NOMO-1 treated with DMSO at 0.1 percent for 48 hours (cell line): Measurements from ENCODE around the gene GNG11.
"Not testable (repeated sequence)": the region's sequence is repeated elsewhere in the genome, so short reads cannot be mapped to it uniquely, and the experiment has no call there.

Experiments used
- DNase-seq: peaks from one replicate; lab custom pipeline; 2025; ENCODE audit not compliant: unreplicated experiment; lab: John Stamatoyannopoulos, UW

Gene GNG11

GRCh38 chr7:93911242-93911641 is 10.3 kb upstream of the GNG11 start:
- DNase-seq: not testable (repeated sequence)

- DNase-seq: not testable (repeated sequence)
Observed at GRCh38 chr7:93911661-93912060, 9.9 kb upstream of the GNG11 start.

GRCh38 chr7:93913197-93913596 is 8.3 kb upstream of the GNG11 start:
- peak; percentile 31 for DNase-seq

DNA sequence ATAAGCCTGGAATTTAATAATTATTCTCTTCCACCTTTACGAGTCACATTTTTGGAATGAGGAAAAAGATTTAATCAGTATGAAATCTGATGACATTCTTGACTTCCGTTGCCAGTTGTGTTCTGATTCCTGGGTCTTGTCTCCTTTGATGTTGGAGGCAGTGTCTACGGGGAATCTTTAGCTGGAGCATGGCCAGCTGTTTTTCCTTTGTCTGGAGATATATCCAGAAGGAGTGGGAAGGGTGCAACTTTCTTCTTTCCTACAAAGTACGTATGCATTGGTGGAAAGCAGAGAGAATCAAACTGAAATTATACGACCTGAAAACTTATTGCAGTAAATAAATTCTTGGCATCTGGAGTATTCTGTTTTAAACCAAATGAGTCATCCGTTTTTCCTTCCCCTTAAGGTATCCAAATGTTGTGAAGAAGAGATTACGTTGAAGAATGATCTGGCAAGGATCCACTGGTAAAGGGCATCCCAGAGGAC is 6.9 kb upstream of the GNG11 start:
- DNase-seq: no peak

GRCh38 chr7:93915206-93915842 is 6.2 kb upstream of the GNG11 start:
- DNase-seq: not testable (repeated sequence)

DNA sequence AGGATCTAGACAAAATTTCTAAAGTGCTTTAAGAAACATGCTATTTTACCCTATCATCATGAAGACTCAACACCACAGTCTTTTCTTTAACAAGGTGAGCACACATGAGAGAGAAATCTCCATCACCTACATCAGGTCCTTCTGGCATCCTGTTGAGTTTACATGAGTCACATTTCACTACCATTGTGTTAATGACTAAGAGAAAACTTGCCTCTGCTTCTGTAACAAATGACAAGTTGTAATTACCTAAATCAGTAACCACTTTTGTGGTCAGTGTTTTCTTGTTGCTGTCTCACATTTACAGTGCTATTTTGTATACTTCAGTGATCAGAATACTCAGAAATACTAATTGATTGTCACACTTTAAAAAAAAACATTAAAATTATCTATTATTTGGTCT is 5.6 kb upstream of the GNG11 start:
- DNase-seq: not testable (repeated sequence)

- DNase-seq: not testable (repeated sequence)
Observed at GRCh38 chr7:93916315-93916714, 5.2 kb upstream of the GNG11 start.

DNA sequence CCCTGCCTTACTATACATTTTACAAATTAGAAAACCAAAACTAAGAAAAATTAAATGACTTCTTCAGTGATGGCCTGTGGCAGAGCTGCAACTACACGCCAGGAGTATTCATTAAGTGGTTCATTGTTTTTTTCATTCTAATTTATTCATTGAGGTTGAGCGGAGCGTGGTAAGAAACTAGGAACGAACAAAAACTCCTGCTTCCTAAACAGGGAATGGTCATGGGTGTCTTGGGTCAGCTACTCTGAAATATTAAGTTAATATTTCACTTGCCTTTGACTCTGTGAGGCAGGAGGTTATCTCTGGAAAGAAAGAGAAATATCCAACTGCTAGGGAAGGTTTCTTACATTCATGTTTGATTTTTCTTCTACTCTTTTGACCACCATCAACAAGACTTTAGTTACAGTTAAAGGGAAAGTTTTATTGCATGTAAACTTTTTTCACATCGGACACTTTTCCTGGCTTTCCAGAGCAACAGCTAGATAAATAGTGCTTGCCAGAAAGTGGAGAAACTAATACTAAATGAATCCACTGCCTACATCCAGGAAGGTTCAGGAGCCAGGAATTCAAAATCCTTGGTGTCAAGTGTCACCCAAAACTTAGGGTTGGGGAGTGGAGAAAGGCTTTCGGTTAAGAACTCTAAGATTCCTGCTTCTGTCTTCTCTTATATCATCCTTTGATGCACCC is 896 bp upstream of the GNG11 start:
- no peak for DNase-seq

DNA sequence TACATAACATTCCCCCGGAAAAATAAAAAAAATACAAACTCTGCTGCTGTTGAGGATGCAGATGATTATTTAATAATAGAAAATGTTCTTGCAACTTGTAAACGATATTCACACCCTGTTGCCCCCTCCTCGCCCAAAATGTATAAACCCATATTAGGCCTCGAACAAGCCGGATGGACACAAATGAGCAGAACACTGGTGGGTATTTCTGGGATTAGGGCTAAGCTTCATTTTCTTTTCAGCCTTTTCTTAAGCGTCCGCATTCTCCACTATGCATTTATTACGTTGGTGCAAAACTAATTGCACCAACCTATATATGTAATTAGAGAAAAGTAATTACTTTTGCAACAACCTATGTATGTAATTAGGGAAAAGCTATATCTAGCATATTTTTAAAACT is 349 bp upstream of the GNG11 start:
- no peak for DNase-seq

DNA sequence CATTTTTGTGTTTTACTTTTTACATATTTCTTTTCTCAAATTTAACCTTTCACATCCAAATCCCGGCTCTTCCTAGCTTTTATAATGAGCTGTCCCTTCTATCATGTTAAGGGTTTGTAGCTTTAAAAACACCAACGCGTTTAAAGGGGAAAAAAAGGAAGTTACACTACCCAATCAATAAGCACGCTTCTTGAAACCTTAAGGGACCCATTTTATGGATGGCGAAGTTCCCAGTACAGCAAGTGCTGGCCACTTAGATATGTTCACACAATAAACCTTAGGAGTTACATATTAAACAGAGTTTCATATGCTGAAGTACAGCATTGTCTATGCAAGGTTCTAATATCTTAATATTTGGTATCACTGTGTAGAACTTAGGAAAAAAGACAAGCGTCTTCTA is 1.8 kb downstream of the GNG11 start:
- DNase-seq: no peak

DNA sequence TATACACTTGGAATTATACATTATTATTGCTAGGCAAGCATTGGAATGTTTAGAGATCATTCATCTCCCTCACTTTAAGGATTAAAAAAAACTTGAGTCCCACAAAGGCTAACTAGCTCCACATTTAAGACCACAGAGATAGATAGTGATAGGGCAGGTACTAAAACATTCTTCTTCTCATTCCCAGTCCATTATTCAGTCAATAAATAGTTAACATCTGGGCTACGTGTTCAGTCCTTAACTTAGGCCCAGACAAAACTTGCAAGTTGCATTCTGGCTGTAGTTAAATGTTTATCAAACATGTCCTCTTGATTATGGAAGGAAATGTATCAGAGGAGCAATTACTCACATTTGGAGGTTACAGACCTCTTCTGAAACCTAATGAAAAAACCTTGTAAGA is 2.4 kb downstream of the GNG11 start:
- no peak for DNase-seq

GRCh38 chr7:93926800-93927199 is 5.3 kb downstream of the GNG11 start:
- DNase-seq: no peak

DNA sequence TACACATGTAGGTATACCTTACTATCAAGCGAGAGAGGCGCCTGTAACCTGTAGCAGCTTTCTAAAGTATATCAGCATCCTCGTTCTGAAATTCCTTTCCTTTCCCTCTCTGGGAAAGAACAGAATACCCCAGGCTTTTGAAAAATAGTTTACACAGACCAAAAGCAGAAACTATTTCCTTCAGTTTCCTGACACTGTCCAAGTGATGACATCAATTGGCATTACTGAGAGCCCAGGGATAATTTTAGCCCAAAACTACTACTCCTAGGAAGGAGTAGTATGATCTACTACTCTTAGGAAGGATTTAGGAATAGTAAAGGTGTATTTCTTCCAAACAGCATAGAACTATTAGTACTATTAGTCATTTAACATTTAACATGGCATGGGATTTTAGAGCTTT is 6.0 kb downstream of the GNG11 start:
- no peak for DNase-seq

DNA sequence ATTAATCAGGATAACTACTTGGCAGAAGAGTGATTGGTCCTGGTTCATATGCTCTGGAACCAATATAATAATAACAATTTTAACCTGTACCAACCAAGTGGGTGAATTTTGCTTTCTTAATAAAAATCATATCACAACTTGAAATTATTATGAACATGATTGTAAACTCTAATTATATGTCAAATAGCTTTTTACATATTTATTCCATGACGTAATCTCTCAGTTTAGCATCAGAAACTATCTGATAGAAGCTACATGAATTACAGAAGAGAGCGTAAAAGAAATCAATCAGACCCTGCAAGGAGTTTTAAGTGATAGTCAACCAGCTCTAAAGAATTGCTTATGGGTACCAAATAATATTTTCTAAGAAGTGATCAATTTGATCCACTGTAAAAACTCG is 10.1 kb downstream of the GNG11 start:
- no peak for DNase-seq

GRCh38 chr7:93933156-93933555 is 11.6 kb downstream of the GNG11 start:
- DNase-seq: no peak

GRCh38 chr7:93935102-93935501 is 13.6 kb downstream of the GNG11 start:
- no peak for DNase-seq

DNA sequence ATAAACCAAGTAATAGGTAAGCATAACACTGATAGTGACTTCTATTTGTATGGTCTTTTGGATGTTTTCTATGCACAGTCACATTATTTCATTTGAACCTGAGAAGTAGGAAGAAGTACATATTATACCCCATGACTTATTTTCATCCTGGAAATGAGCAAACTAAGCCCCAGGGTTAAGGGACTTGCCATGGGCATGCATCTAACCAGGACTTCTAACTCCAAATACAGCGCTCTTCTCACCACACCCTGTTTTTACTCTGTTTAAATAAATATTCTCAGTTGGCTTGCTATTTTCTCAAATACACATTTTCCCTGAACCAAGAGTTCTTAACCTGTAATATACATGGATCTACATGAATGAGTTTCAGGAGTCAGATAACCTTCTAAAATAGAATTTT is 16.3 kb downstream of the GNG11 start:
- DNase-seq: no peak

DNA sequence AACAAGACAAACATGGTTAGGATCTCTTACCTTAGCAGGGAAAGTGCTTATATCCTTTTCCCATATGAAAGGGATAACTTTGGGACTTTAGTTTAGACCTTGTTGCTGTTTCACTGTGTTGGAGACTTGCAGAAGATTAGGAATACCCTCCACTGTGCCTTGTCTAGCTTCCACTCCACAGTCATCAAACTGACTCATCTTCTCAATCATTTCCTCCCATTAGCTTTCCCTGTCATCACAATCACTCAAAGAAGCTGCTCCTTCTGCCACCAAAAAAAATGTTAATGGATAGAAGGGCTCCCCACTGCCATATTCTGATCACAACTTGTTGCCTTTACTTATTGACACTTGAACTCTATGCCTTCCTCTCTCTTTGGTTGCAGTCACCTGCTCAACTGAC is 16.8 kb downstream of the GNG11 start:
- no peak for DNase-seq

DNA sequence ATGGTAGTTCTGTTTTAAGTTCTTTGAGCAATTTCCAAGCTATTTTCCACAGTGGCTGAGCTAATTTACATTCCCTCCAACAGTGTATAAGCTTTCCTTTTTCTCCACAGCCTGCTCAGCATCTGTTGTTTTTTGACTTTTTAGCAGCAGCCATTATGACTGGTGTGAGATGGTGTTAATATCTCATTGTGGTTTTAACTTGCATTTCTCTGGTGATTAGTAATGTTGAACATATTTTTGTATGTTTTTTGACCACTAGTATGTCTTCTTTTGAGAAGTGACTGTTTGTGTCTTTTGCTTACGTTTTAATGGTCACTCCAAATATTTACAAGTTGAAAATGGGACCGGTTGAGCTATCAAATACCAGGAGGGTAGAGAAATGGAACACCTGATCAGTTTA is 20.4 kb downstream of the GNG11 start:
- no peak for DNase-seq

DNA sequence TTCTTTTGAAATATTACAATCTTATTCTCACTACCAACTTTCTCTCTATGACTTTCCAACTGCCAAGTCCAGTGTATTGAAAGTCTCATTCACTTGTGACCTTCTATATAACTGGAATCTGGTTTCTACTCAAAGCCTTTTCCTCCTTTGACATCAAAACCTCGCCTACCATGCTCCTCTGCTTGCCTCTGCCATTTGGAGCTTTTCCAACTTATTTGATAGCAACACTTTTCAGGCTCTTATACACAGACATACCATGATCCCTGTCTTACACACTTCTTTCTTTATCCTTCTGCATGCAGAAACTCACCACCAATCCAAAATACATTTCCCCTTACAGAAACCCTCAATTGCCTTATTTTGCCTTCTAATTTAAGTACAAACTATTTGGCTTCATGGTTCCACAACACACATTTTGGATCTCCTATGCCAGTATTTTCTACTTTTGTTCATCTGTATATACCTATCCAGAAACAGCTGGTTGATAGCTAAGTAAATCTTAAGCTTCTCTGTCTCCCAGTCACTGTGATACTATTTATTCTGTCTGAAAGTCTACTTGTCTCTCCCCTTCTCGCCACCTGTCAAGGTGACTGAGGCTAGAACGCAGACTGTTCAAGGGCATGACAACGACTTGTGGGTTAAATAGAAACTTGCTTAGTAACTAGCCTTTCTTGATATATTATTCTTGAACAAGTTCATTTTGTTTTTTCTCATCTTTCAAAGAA is 22.4 kb downstream of the GNG11 start:
- no peak for DNase-seq

- DNase-seq: no peak
Observed at GRCh38 chr7:93944673-93945072, 23.1 kb downstream of the GNG11 start.

GRCh38 chr7:93945083-93945482 is 23.5 kb downstream of the GNG11 start:
- DNase-seq: no peak
